ENCODE results near the gene SEZ6L2.

GRCh38 chr16:29854520-29855100, 44.7 kb downstream of the SEZ6L2 start:
- TF ChIP-seq, protein P1, sequence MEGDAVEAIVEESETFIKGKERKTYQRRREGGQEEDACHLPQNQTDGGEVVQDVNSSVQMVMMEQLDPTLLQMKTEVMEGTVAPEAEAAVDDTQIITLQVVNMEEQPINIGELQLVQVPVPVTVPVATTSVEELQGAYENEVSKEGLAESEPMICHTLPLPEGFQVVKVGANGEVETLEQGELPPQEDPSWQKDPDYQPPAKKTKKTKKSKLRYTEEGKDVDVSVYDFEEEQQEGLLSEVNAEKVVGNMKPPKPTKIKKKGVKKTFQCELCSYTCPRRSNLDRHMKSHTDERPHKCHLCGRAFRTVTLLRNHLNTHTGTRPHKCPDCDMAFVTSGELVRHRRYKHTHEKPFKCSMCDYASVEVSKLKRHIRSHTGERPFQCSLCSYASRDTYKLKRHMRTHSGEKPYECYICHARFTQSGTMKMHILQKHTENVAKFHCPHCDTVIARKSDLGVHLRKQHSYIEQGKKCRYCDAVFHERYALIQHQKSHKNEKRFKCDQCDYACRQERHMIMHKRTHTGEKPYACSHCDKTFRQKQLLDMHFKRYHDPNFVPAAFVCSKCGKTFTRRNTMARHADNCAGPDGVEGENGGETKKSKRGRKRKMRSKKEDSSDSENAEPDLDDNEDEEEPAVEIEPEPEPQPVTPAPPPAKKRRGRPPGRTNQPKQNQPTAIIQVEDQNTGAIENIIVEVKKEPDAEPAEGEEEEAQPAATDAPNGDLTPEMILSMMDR (IDR thresholded peaks at IDR 0.05), result no peak
- no peak for TF ChIP-seq POLR2A (IDR thresholded peaks at IDR 0.05)
